Activated T-helper 2 cell treated with anti-CD3 and anti-CD28 coated beads, Interferon-gamma antibody, Interleukin-2, Interleukin-4, amounts not matched to agents 10 μg/mL and 5 μg/mL and 100 μg/mL, durations not matched to agents 14 hours and 24 hours and 36 hours (primary cell): ENCODE results near the gene MYO9B. TPM values are rescaled to one million over a fixed set of nuclear protein-coding genes. Genes with fewer than 3 reads are reported as not detected.

Experiments used
- DNase-seq: peaks from one replicate; pipeline ENCODE4 v3.0.0; 2021; ENCODE audit warnings: low spot score
- H3K27ac Mint-ChIP-seq: one replicate; pipeline ENCODE4 v1.8.0; 2021; ENCODE audit warnings: mixed read lengths
- H3K27me3 Mint-ChIP-seq: one replicate; pipeline ENCODE4 v1.8.0; 2021; ENCODE audit warnings: low read depth, mixed read lengths
- H3K36me3 Mint-ChIP-seq: one replicate; pipeline ENCODE4 v1.8.0; 2021; ENCODE audit warnings: low read depth, mixed read lengths
- H3K4me1 Mint-ChIP-seq: one replicate; pipeline ENCODE4 v1.8.0; 2021; ENCODE audit warnings: low read depth, mixed read lengths
- H3K4me3 Mint-ChIP-seq: one replicate; pipeline ENCODE4 v1.8.0; 2021; ENCODE audit warnings: low read depth, mild to moderate bottlenecking, moderate library complexity, mixed read lengths
- H3K9me3 Mint-ChIP-seq: one replicate; pipeline ENCODE4 v1.8.0; 2021; ENCODE audit warnings: mixed read lengths
- intact Hi-C: fragments of 100-400 bp; cut with micrococcal nuclease; formaldehyde crosslinking; loops from one replicate; pipeline ENCODE4 v1.15.1; 2023
- total RNA-seq: library from RNA; stranded (reverse); gene quantifications from 2 replicates; pipeline ENCODE4 v1.2.3, GENCODE V29; 2022

MYO9B gene
- total RNA-seq, 1 donor from 2014 or later, result 143 TPM

- H3K4me3 Mint-ChIP-seq, result peak overlapping the region; percentile 65
- intact Hi-C loops, result no loop called here
- no peaks in the 10 kb centered on the region for H3K36me3 Mint-ChIP-seq
- H3K4me1 Mint-ChIP-seq, result peaks cover 2% of the 10 kb centered on the region
- no peak for DNase-seq
- H3K27me3 Mint-ChIP-seq, result peaks cover 16% of the 10 kb centered on the region
- H3K9me3 Mint-ChIP-seq, result no peaks in the 10 kb centered on the region
- no peak overlapping the region for H3K27ac Mint-ChIP-seq
These were observed 169.3 kb downstream of the MYO9B start for GRCh38 chr19:17244618-17245534.

GRCh38 chr19:17245535-17245984, 170.0 kb downstream of the MYO9B start, which contains the start of gene NR2F6:
Gene NR2F6, minus strand, starts transcription at chr19:17245919. Its CDS starts 699 bp downstream, at chr19:17245220.
- H3K36me3 Mint-ChIP-seq, result no peaks in the 10 kb centered on the region
- intact Hi-C loops, result no loop called here
- H3K4me3 Mint-ChIP-seq, result peak within 1 kb of the TSS; percentile 83
- no peaks in the 10 kb centered on the region for H3K9me3 Mint-ChIP-seq
- H3K27ac Mint-ChIP-seq, result peak within 1 kb of the TSS; percentile 82
- DNase-seq, result no peak
- peaks cover 2% of the 10 kb centered on the region for H3K4me1 Mint-ChIP-seq
- H3K27me3 Mint-ChIP-seq, result peaks cover 16% of the 10 kb centered on the region

- H3K9me3 Mint-ChIP-seq, result no peaks in the 10 kb centered on the region
These were observed 171.3 kb downstream of the MYO9B start for GRCh38 chr19:17246681-17247425.

GRCh38 chr19:17248011-17248776, 172.6 kb downstream of the MYO9B start:
- no peak overlapping the region for H3K4me3 Mint-ChIP-seq
- peaks cover 2% of the 10 kb centered on the region for H3K4me1 Mint-ChIP-seq
- no peak overlapping the region for H3K27ac Mint-ChIP-seq
- no peaks in the 10 kb centered on the region for H3K9me3 Mint-ChIP-seq
- intact Hi-C loops, result no loop called here
- no peak for DNase-seq
- peaks cover 16% of the 10 kb centered on the region for H3K27me3 Mint-ChIP-seq
- no peaks in the 10 kb centered on the region for H3K36me3 Mint-ChIP-seq

More at GRCh38 chr19:17246681-17247425, 171.3 kb downstream of the MYO9B start:
- H3K4me3 Mint-ChIP-seq, result peak overlapping the region; percentile 83
- H3K36me3 Mint-ChIP-seq, result no peaks in the 10 kb centered on the region
- H3K27ac Mint-ChIP-seq, result no peak overlapping the region
- no peak for DNase-seq
- intact Hi-C loops, result no loop called here
- peaks cover 2% of the 10 kb centered on the region for H3K4me1 Mint-ChIP-seq
- peaks cover 16% of the 10 kb centered on the region for H3K27me3 Mint-ChIP-seq

- no peak overlapping the region for H3K4me3 Mint-ChIP-seq
- no peaks in the 10 kb centered on the region for H3K9me3 Mint-ChIP-seq
- no peak for DNase-seq
- peaks cover 11% of the 10 kb centered on the region for H3K27me3 Mint-ChIP-seq
- H3K27ac Mint-ChIP-seq, result no peak overlapping the region
- intact Hi-C loops, result no loop called here
- peaks cover 2% of the 10 kb centered on the region for H3K4me1 Mint-ChIP-seq
- H3K36me3 Mint-ChIP-seq, result no peaks in the 10 kb centered on the region
These were observed 174.4 kb downstream of the MYO9B start for GRCh38 chr19:17249887-17250548.

GRCh38 chr19:17254636-17255035, 179.1 kb downstream of the MYO9B start:
- no peak for DNase-seq
- H3K9me3 Mint-ChIP-seq, result no peaks in the 10 kb centered on the region
- intact Hi-C loops, result no loop called here
- no peak overlapping the region for H3K27ac Mint-ChIP-seq
- no peaks in the 10 kb centered on the region for H3K36me3 Mint-ChIP-seq
- no peaks in the 10 kb centered on the region for H3K4me1 Mint-ChIP-seq
- H3K27me3 Mint-ChIP-seq, result peaks cover 2% of the 10 kb centered on the region
- H3K4me3 Mint-ChIP-seq, result no peak overlapping the region

- Mint-ChIP-seq H3K9me3 (no peaks in the 10 kb centered on the region), H3K36me3 (no peaks in the 10 kb centered on the region), H3K4me3 (no peak overlapping the region), H3K27ac (no peak overlapping the region), H3K4me1 (no peaks in the 10 kb centered on the region), H3K27me3 (peaks cover 2% of the 10 kb centered on the region)
- intact Hi-C loops, result no loop called here
- DNase-seq, result no peak
These were observed 179.6 kb downstream of the MYO9B start for GRCh38 chr19:17255150-17255621.

- intact Hi-C loops, result no loop called here
- H3K36me3 Mint-ChIP-seq, result no peaks in the 10 kb centered on the region
- no peaks in the 10 kb centered on the region for H3K9me3 Mint-ChIP-seq
- H3K27ac Mint-ChIP-seq, result no peak overlapping the region
- no peak for DNase-seq
- H3K4me1 Mint-ChIP-seq, result peaks cover 2% of the 10 kb centered on the region
- no peak overlapping the region for H3K4me3 Mint-ChIP-seq
- peaks cover 5% of the 10 kb centered on the region for H3K27me3 Mint-ChIP-seq
These were observed 180.6 kb downstream of the MYO9B start for GRCh38 chr19:17256130-17256529.

- Mint-ChIP-seq H3K4me1 (peaks cover 2% of the 10 kb centered on the region), H3K4me3 (no peak overlapping the region), H3K27ac (no peak overlapping the region), H3K9me3 (no peaks in the 10 kb centered on the region), H3K27me3 (peaks cover 5% of the 10 kb centered on the region), H3K36me3 (no peaks in the 10 kb centered on the region)
- DNase-seq, result no peak
- intact Hi-C loops, result no loop called here
These were observed 183.7 kb downstream of the MYO9B start for GRCh38 chr19:17259118-17259780.

GRCh38 chr19:17259934-17260333, 184.4 kb downstream of the MYO9B start:
- H3K4me3 Mint-ChIP-seq, result no peak overlapping the region
- no peak overlapping the region for H3K27ac Mint-ChIP-seq
- H3K9me3 Mint-ChIP-seq, result no peaks in the 10 kb centered on the region
- DNase-seq, result no peak
- H3K4me1 Mint-ChIP-seq, result peaks cover 8% of the 10 kb centered on the region
- H3K27me3 Mint-ChIP-seq, result peaks cover 3% of the 10 kb centered on the region
- H3K36me3 Mint-ChIP-seq, result no peaks in the 10 kb centered on the region
- intact Hi-C loops, result no loop called here

- Mint-ChIP-seq H3K4me3 (no peak overlapping the region), H3K36me3 (no peaks in the 10 kb centered on the region), H3K4me1 (peaks cover 8% of the 10 kb centered on the region), H3K27me3 (peaks cover 3% of the 10 kb centered on the region), H3K27ac (no peak overlapping the region), H3K9me3 (no peaks in the 10 kb centered on the region)
- DNase-seq, result peak; percentile 83
- intact Hi-C loops, result no loop called here
These were observed 185.3 kb downstream of the MYO9B start for GRCh38 chr19:17260842-17261325.
